CD14-positive monocyte (primary cell): Measurements from ENCODE around the gene REV3L. TPM values are rescaled to one million over a fixed set of nuclear protein-coding genes. Genes with fewer than 3 reads are reported as not detected.
A peak's percentile ranks its signal among the peaks of the same experiment; 100 is the strongest.

Experiments
- DNase-seq, 3 donors: peaks; one replicate each; pipeline ENCODE4 v3.0.0-alpha.2; 2011 to 2022
- H2AFZ ChIP-seq: 2 replicates; pipeline ENCODE4 v1.6.0; 2012; ENCODE audit warnings: mild to moderate bottlenecking, low read depth, low read length, inconsistent platforms; ENCODE audit not compliant: insufficient read depth, poor library complexity, severe bottlenecking
- H3K27ac ChIP-seq, 2 donors: 1 replicate in 1 of 2; 2 replicates in 1 of 2; pipeline ENCODE4 v1.5.1; 2012 to 2013; ENCODE audit warnings: low read length in 2 of 2, control low read depth in 1 of 2, inconsistent platforms in 1 of 2, low read depth in 1 of 2, mild to moderate bottlenecking in 1 of 2
- H3K27me3 ChIP-seq, 2 donors: one replicate each; pipeline versions ENCODE4 v1.6.0 to v1.6.1; 2011 to 2013; ENCODE audit warnings: low read length in 2 of 2; ENCODE audit not compliant: control insufficient read depth in 2 of 2, insufficient read depth in 2 of 2
- H3K36me3 ChIP-seq, 2 donors: replicated peaks in 1 of 2; 1 replicate in 1 of 2; 2 replicates in 1 of 2; pipeline versions ENCODE4 v1.5.1 to v1.6.1; 2012 to 2013; ENCODE audit warnings: low read length in 2 of 2, control low read depth in 1 of 2, inconsistent platforms in 1 of 2, mild to moderate bottlenecking in 1 of 2; ENCODE audit not compliant: insufficient read depth in 2 of 2, control insufficient read depth in 1 of 2
- H3K4me1 ChIP-seq, 2 donors: 1 replicate in 1 of 2; 2 replicates in 1 of 2; pipeline versions ENCODE4 v1.5.1 to v1.6.1; 2012 to 2013; ENCODE audit warnings: low read length in 2 of 2, control low read depth in 1 of 2, inconsistent platforms in 1 of 2, mild to moderate bottlenecking in 1 of 2, moderate library complexity in 1 of 2; ENCODE audit not compliant: insufficient read depth in 2 of 2, control insufficient read depth in 1 of 2
- H3K4me2 ChIP-seq: replicated peaks from 2 replicates; pipeline ENCODE3; 2012; ENCODE audit warnings: low read length, moderate library complexity, mild to moderate bottlenecking; ENCODE audit not compliant: poor library complexity, severe bottlenecking; ENCODE audit errors: extremely low read depth
- H3K4me3 ChIP-seq, 3 experiments: fragments of 200-600 bp in 1 of 3; sonication (generic) in 1 of 3; replicated peaks in 1 of 3; 1 replicate in 2 of 3; 2 replicates in 1 of 3; pipeline ENCODE4 v1.5.1; 2011 to 2013; ENCODE audit warnings: low read length in 3 of 3, mild to moderate bottlenecking in 3 of 3, control low read depth in 2 of 3, low read depth in 2 of 3, inconsistent platforms in 1 of 3, moderate library complexity in 1 of 3
- H3K79me2 ChIP-seq: 2 replicates; pipeline ENCODE4 v1.6.0; 2012; ENCODE audit warnings: mild to moderate bottlenecking, control low read depth, inconsistent platforms, low read length, moderate library complexity; ENCODE audit not compliant: insufficient read depth
- H3K9ac ChIP-seq: 2 replicates; pipeline ENCODE4 v1.6.0; 2017; ENCODE audit warnings: low read length, mild to moderate bottlenecking; ENCODE audit not compliant: insufficient read depth, poor library complexity, severe bottlenecking
- H3K9me3 ChIP-seq, 2 donors: replicated peaks in 1 of 2; 1 replicate in 1 of 2; 2 replicates in 1 of 2; pipeline versions ENCODE4 v1.5.1 to v1.6.1; 2012 to 2013; ENCODE audit warnings: low read length in 2 of 2, control low read depth in 1 of 2; ENCODE audit not compliant: control insufficient read depth in 1 of 2, insufficient read depth in 1 of 2
- H4K20me1 ChIP-seq: 2 replicates; pipeline ENCODE4 v1.6.0; 2012; ENCODE audit warnings: mild to moderate bottlenecking, low read length, control low read depth, moderate library complexity; ENCODE audit not compliant: insufficient read depth
- H3K27ac Mint-ChIP-seq, 7 donors: one replicate each; pipeline ENCODE4 v1.8.0; 2020; ENCODE audit warnings: mild to moderate bottlenecking in 7 of 7, mixed read lengths in 7 of 7, moderate library complexity in 6 of 7, inconsistent platforms in 2 of 7
- H3K27me3 Mint-ChIP-seq, 3 donors: one replicate each; pipeline ENCODE4 v1.8.0; 2021 to 2022; ENCODE audit warnings: low read depth in 3 of 3, mild to moderate bottlenecking in 3 of 3, mixed read lengths in 3 of 3, moderate library complexity in 3 of 3, inconsistent platforms in 1 of 3
- H3K36me3 Mint-ChIP-seq, 2 donors: one replicate each; pipeline ENCODE4 v1.8.0; 2020; ENCODE audit warnings: mixed read lengths in 2 of 2, inconsistent platforms in 1 of 2, mild to moderate bottlenecking in 1 of 2
- H3K4me1 Mint-ChIP-seq: one replicate; pipeline ENCODE4 v1.8.0; 2020; ENCODE audit warnings: mild to moderate bottlenecking, mixed read lengths
- H3K4me3 Mint-ChIP-seq, 2 donors: one replicate each; pipeline ENCODE4 v1.8.0; 2020; ENCODE audit warnings: mild to moderate bottlenecking in 2 of 2, mixed read lengths in 2 of 2, moderate library complexity in 1 of 2
- H3K9me3 Mint-ChIP-seq, 7 donors: one replicate each; pipeline ENCODE4 v1.8.0; 2020 to 2022; ENCODE audit warnings: mixed read lengths in 7 of 7, mild to moderate bottlenecking in 6 of 7, moderate library complexity in 6 of 7, inconsistent platforms in 2 of 7
- CTCF ChIP-seq: fragments of 200-600 bp; IDR thresholded peaks from one replicate; pipeline ENCODE4 v1.8.0; 2022; ENCODE audit warnings: antibody characterized with exemption, mild to moderate bottlenecking
- WGBS: methylation state at CpG from one replicate; pipeline ENCODE4 v1.1.5; 2013; ENCODE audit warnings: missing lambda C conversion rate; ENCODE audit not compliant: insufficient coverage; 5-methylcytosine and 5-hydroxymethylcytosine counted together
- intact Hi-C, 2 donors: fragments of 100-400 bp; cut with micrococcal nuclease; formaldehyde crosslinking; loops; one replicate each; pipeline versions ENCODE4 v1.15.0 to v1.15.1; 2023
- polyA plus RNA-seq, 3 donors: library from polyadenylated mRNA; depleted of rRNA in 1 of 3; unstranded in 2 of 3; stranded (reverse) in 1 of 3; fragments of 300-500 nt in 2 of 3; fragments of >200 nt in 1 of 3; fragmentation: Illumina TruSeq in 2 of 3; gene quantifications; 1 replicate in 2 of 3; 2 replicates in 1 of 3; pipeline ENCODE4 v1.2.3, GENCODE V29; 2012 to 2021

The REV3L gene
- polyA plus RNA-seq, 3 donors = 3.4 to 5.7 (median 4.9) TPM

- Mint-ChIP-seq H3K27ac (peak overlapping the region in 1 of 7 donors; percentile 77), H3K4me1 (no peaks in the 10 kb centered on the region), H3K36me3 (peaks cover 14 to 20% of the 10 kb centered on the region in 2 donors), H3K27me3 (no peaks in the 10 kb centered on the region), H3K4me3 (no peak overlapping the region), H3K9me3 (no peaks in the 10 kb centered on the region)
- H3K4me3 ChIP-seq = no peak overlapping the region
- no peak overlapping the region for H2AFZ ChIP-seq
- WGBS = 33% methylated on average over 4 of the region's 5 CpGs
- no peaks in the 10 kb centered on the region for H3K27me3 ChIP-seq
- no peaks in the 10 kb centered on the region for H3K9me3 ChIP-seq
- H3K4me1 ChIP-seq = no peaks in the 10 kb centered on the region
- peak in 1 of 3 donors; percentile 19 for DNase-seq
- TF ChIP-seq CTCF = peak; percentile 47
- H4K20me1 ChIP-seq = no peaks in the 10 kb centered on the region
- H3K27ac ChIP-seq = no peak overlapping the region
- intact Hi-C loops = no loop called here
- H3K9ac ChIP-seq = no peak overlapping the region
- H3K79me2 ChIP-seq = no peaks in the 10 kb centered on the region
- H3K4me2 ChIP-seq = no peak overlapping the region
- H3K36me3 ChIP-seq = peaks cover 4 to 22% of the 10 kb centered on the region in 2 donors
Measured at GRCh38 chr6:111361648-111362047, 121.4 kb downstream of the REV3L start.

GRCh38 chr6:111358454-111358853, 124.6 kb downstream of the REV3L start:
- no peaks in the 10 kb centered on the region for H3K79me2 ChIP-seq
- peaks cover 7 to 18% of the 10 kb centered on the region in 2 donors for H3K36me3 ChIP-seq
- H4K20me1 ChIP-seq = no peaks in the 10 kb centered on the region
- no peak overlapping the region for H3K9ac ChIP-seq
- H3K4me2 ChIP-seq = no peak overlapping the region
- Mint-ChIP-seq H3K4me3 (no peak overlapping the region), H3K36me3 (peaks cover 17 to 21% of the 10 kb centered on the region in 2 donors), H3K4me1 (peaks cover 19% of the 10 kb centered on the region), H3K27me3 (no peaks in the 10 kb centered on the region), H3K9me3 (no peaks in the 10 kb centered on the region), H3K27ac (no peak overlapping the region)
- H3K27me3 ChIP-seq = no peaks in the 10 kb centered on the region
- H3K4me1 ChIP-seq = peaks cover 19 to 24% of the 10 kb centered on the region in 2 donors
- intact Hi-C loops = loop anchor here in 1 of 2 donors (5.0 kb wide), 1 partner anchor 124 kb away; the partner anchor contains the start of gene REV3L
- H3K4me3 ChIP-seq = no peak overlapping the region
- WGBS = no CpG with 5 or more reads among the region's 1 CpG
- no peaks in the 10 kb centered on the region for H3K9me3 ChIP-seq
- DNase-seq = no peak
- no peak overlapping the region for H2AFZ ChIP-seq
- no peak overlapping the region for H3K27ac ChIP-seq
- no peak for TF ChIP-seq CTCF
